Muscle of leg (tissue), 11 donors: ENCODE results near the gene FOSL2. TPM values are rescaled to one million over a fixed set of nuclear protein-coding genes. Genes with fewer than 3 reads are reported as not detected.

Source experiments
- DNase-seq: peaks from one replicate; pipeline ENCODE4 v3.0.0; 2013
- H3K27ac ChIP-seq: one replicate; pipeline ENCODE4 v1.5.1; 2013; ENCODE audit warnings: mild to moderate bottlenecking, low read length, control low read depth
- H3K27me3 ChIP-seq: one replicate; pipeline ENCODE4 v1.6.1; 2013; ENCODE audit warnings: low read length; ENCODE audit not compliant: control insufficient read depth, insufficient read depth
- H3K36me3 ChIP-seq: one replicate; pipeline ENCODE4 v1.6.1; 2013; ENCODE audit warnings: low read length; ENCODE audit not compliant: control insufficient read depth, insufficient read depth
- H3K4me1 ChIP-seq: one replicate; pipeline ENCODE4 v1.6.1; 2013; ENCODE audit warnings: low read length; ENCODE audit not compliant: control insufficient read depth, insufficient read depth
- H3K4me3 ChIP-seq: one replicate; pipeline ENCODE4 v1.5.1; 2013; ENCODE audit warnings: low read length, control low read depth
- H3K9me3 ChIP-seq: replicated peaks from 2 replicates; pipeline ENCODE4 v1.6.1; 2013; ENCODE audit warnings: low read depth, low read length; ENCODE audit not compliant: control insufficient read depth
- WGBS: methylation state at CpG from one replicate; pipeline ENCODE4 v1.1.5; 2013; ENCODE audit warnings: missing lambda C conversion rate; ENCODE audit not compliant: insufficient coverage; 5-methylcytosine and 5-hydroxymethylcytosine counted together
- polyA plus RNA-seq, 8 donors: library from polyadenylated mRNA; unstranded; fragments of 120-200 nt; gene quantifications; one replicate each; pipeline versions ENCODE4 v1.2.1 to v1.2.3, GENCODE V29; 2013; ENCODE audit warnings: inconsistent platforms in 1 of 8, low replicate concordance in 1 of 8; ENCODE audit not compliant: insufficient read length in 8 of 8, insufficient read depth in 1 of 8
- total RNA-seq: library from RNA; stranded (reverse); fragments of 120-200 nt; gene quantifications from one replicate; pipeline ENCODE4 v1.2.4, GENCODE V29; 2013

FOSL2 gene
- total and polyA plus RNA-seq, 9 donors, result 11.0 to 25.6 (median 14.8) TPM

- no peak for DNase-seq
- H3K9me3 ChIP-seq, result peaks cover 9% of the 10 kb centered on the region
- no peak overlapping the region for H3K27ac ChIP-seq
- H3K4me1 ChIP-seq, result no peaks in the 10 kb centered on the region
- no peak overlapping the region for H3K4me3 ChIP-seq
- no peaks in the 10 kb centered on the region for H3K36me3 ChIP-seq
- H3K27me3 ChIP-seq, result peaks cover 3% of the 10 kb centered on the region
These were observed 69.5 kb downstream of the FOSL2 start for GRCh38 chr2:28462122-28462521.

DNA sequence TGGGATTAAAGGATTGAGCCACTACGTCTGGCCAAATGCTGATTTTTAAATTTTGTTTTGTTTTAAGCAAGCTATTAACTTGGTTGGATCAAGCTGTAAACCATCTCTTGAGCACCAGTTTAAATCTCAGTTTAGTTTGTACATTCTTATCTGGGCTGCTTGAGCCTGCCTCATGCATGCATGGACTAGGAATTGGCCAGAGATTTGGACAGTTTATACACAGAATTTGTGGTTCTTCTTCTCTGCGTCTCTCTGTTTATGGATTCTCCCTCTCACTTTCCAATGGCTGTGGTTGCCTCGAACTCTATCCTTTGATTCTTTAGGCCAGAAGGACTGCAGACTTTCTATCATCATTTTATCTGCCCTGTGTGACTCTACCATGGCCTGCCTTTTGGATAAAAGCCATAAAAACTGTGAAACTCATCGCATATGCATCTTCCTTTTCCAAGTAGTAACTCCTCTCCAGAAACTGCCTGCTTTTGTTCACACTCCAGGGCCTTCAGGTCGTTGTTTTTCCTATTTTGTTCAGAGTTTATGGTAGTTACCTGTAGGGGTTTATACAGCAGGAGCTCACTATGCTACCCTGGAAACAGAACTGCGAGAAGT, 70.7 kb downstream of the FOSL2 start:
- no peaks in the 10 kb centered on the region for H3K36me3 ChIP-seq
- H3K4me1 ChIP-seq, result no peaks in the 10 kb centered on the region
- no peak for DNase-seq
- no peaks in the 10 kb centered on the region for H3K27me3 ChIP-seq
- H3K9me3 ChIP-seq, result peaks cover 9% of the 10 kb centered on the region
- H3K27ac ChIP-seq, result no peak overlapping the region
- H3K4me3 ChIP-seq, result no peak overlapping the region
- 93% methylated on average over 3 of the region's 6 CpGs for WGBS

DNA sequence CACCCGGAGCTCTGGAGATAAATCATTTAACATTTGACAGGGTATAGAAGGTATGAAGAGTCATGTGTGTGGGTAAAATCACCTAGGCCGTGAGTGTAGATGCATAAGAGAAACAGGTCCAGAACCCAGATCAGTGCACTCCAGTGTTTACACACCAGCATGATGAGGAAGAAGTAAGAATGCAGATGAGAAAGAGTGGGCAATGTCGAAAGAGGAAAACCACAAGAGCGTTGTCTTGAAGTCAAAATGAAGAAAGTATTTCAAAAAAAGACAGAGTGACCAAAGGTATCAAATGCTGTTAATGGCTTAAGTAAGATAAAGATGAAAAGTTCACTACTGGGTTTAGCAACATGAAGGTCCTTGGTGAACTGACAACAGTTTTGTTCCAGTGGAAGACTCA, 71.2 kb downstream of the FOSL2 start:
- H3K4me1 ChIP-seq, result no peaks in the 10 kb centered on the region
- DNase-seq, result peak; percentile 16
- H3K27ac ChIP-seq, result no peak overlapping the region
- no peak overlapping the region for H3K4me3 ChIP-seq
- no peaks in the 10 kb centered on the region for H3K36me3 ChIP-seq
- WGBS, result 59% methylated on average over 4 of the region's 4 CpGs
- peaks cover 9% of the 10 kb centered on the region for H3K9me3 ChIP-seq
- H3K27me3 ChIP-seq, result no peaks in the 10 kb centered on the region

DNA sequence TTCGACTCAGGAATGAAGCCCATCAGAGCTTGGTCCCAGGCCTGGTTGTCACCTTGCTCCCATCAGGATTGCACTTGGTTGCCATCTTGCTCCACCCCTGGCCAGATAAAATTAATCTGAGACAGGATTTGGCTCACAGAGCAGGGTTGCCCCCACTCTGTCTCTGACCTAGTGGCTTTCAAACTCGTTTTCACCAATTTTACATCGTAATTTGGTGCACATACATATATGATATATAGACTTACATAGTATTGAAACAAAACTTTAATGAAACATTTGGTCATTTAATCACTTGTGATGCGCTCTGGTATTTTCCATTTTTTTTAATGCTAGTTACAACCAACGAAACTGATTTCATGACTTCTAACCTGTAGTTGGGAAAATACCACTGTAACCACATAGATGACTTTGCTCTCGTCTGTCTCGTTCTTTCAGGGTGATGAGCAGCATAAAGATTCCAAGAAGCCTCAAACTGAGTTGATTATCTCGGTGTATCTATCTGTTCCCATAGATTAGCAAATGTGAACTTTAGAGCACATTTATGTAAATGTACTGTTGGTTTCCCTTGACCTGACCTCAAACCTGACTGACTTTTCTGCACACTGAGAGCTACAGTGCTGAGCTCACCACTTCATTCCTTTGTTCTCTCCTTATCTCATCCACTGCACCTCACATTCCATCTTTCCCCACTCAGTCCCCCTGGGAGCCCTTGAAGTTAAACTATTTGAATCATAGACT, 72.7 kb downstream of the FOSL2 start:
- Histone ChIP-seq H3K27ac (no peak overlapping the region), H3K27me3 (no peaks in the 10 kb centered on the region), H3K36me3 (no peaks in the 10 kb centered on the region), H3K9me3 (peaks cover 9% of the 10 kb centered on the region), H3K4me1 (no peaks in the 10 kb centered on the region), H3K4me3 (no peak overlapping the region)
- DNase-seq, result no peak
- 82% methylated on average over 4 of the region's 8 CpGs for WGBS

Other genes with a start within 250 kb of the FOSL2 start
- 1.6 TPM for gene PLB1, start 103.2 kb downstream of the FOSL2 start, total RNA-seq
- gene PLB1, start 103.2 kb downstream of the FOSL2 start, polyA plus RNA-seq, result 1 to 10 TPM; 1.4 to 4.3 (median 2.1) TPM